Activated T-helper 17 cell treated with anti-CD3 and anti-CD28 coated beads, Interleukin-2, amount 50 U/mL, for 72 hours (primary cell): Measurements from ENCODE around the gene NUP50. TPM values are rescaled to one million over a fixed set of nuclear protein-coding genes. Genes with fewer than 3 reads are reported as not detected.

ENCODE experiments used
- ATAC-seq: fragments of 150-1000 bp; cut with Tn5 transposase; replicated peaks from 2 replicates; pipeline ENCODE4 v1.10.0; 2021; ENCODE audit warnings: mild to moderate bottlenecking, moderate library complexity
- H3K27ac Mint-ChIP-seq: one replicate; pipeline ENCODE4 v1.8.0; 2022; ENCODE audit warnings: mixed read lengths
- H3K27me3 Mint-ChIP-seq: one replicate; pipeline ENCODE4 v1.8.0; 2022; ENCODE audit warnings: mixed read lengths
- H3K36me3 Mint-ChIP-seq: one replicate; pipeline ENCODE4 v1.8.0; 2022; ENCODE audit warnings: low read depth, mild to moderate bottlenecking, mixed read lengths
- H3K4me1 Mint-ChIP-seq: one replicate; pipeline ENCODE4 v1.8.0; 2022; ENCODE audit warnings: mixed read lengths
- H3K4me3 Mint-ChIP-seq: one replicate; pipeline ENCODE4 v1.8.0; 2022; ENCODE audit warnings: mild to moderate bottlenecking, mixed read lengths
- H3K9me3 Mint-ChIP-seq: one replicate; pipeline ENCODE4 v1.8.0; 2022; ENCODE audit warnings: mixed read lengths
- total RNA-seq, 2 donors: library from RNA; stranded (reverse); gene quantifications; one replicate each; pipeline ENCODE4 v1.2.3, GENCODE V29; 2022

The NUP50 gene
- total RNA-seq: 100 to 1,000 TPM in 1 of 2 donors, 10 to 100 TPM in 1; 98.4 to 163 TPM

DNA sequence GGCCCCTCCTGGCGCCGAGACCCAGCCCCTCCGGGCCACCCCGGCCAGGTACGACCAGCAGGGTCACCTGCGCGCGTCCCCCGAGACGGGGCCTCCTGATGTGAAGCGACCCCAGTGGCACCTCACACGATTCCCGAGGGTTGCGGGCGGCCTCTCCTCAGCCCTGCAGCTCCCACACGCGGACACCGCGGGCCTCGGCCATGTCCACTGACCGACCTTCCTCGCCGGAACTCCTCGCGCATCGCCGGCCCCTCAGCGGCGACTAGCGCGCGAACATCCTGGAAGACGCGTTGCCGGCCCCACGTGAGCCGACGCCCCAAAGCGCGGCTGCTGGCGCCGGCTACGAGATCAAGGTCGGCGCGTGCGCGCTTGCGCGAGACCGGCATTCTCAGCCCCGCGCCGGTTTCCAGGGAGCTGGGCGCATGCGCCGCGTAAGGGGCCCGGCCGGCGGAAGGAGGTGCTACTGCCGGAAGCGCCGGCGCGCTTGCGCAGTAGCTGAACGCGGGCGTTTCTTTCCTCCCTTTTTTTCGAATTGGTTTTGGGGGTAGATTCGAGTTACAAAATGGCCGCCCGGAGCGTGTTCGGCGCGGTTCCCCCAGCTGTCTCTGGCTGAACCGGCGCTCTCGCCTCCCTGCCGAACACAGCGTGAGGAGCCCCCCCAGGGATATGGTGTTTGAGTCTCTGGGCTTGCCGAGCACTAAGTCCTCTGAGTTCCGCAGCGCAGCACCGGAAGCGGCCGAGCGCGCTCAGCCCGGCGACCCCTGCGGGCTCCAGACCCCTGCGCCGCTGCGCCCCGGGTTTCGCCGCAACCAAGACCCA is at the start of gene NUP50:
NUP50 (plus strand) TSS at position 475 of the 819 bp plus-strand sequence. CDS start 4,253 bp downstream, outside the sequence.
- ATAC-seq: peak; percentile 91
- Mint-ChIP-seq H3K4me3 (peak within 1 kb of the TSS; percentile 99), H3K36me3 (peaks cover 57% of the 10 kb centered on the region), H3K9me3 (no peaks in the 10 kb centered on the region), H3K27ac (peak within 1 kb of the TSS; percentile 98), H3K4me1 (peaks cover 16% of the 10 kb centered on the region), H3K27me3 (no peaks in the 10 kb centered on the region)

DNA sequence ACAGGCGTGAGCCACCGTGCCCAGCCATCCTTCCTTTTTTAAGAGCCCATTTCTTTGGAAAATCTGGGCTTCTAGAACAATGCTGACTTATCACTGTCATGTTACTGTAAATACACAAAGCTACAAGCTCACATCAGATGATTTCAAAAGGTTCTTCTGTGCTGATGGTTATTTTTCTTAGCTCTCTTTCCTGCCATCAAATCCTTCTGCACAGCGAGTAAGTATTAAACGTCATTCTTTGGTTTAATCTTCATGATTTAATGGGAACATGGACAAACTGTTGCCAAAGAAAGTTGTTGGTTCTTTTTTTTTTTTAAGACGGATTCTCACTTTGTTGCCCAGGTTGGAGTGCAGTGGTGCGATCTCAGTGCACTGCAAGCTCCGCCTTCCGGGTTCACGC is 43.3 kb upstream of the NUP50 start:
- Mint-ChIP-seq H3K9me3 (no peaks in the 10 kb centered on the region), H3K4me3 (no peak overlapping the region), H3K4me1 (no peaks in the 10 kb centered on the region), H3K27me3 (peaks cover 7% of the 10 kb centered on the region), H3K36me3 (no peaks in the 10 kb centered on the region), H3K27ac (no peak overlapping the region)
- ATAC-seq: no peak

GRCh38 chr22:45120931-45121330 is 42.8 kb upstream of the NUP50 start:
- ATAC-seq: no peak
- Mint-ChIP-seq H3K27me3 (peaks cover 7% of the 10 kb centered on the region), H3K9me3 (no peaks in the 10 kb centered on the region), H3K27ac (no peak overlapping the region), H3K36me3 (no peaks in the 10 kb centered on the region), H3K4me1 (no peaks in the 10 kb centered on the region), H3K4me3 (no peak overlapping the region)

DNA sequence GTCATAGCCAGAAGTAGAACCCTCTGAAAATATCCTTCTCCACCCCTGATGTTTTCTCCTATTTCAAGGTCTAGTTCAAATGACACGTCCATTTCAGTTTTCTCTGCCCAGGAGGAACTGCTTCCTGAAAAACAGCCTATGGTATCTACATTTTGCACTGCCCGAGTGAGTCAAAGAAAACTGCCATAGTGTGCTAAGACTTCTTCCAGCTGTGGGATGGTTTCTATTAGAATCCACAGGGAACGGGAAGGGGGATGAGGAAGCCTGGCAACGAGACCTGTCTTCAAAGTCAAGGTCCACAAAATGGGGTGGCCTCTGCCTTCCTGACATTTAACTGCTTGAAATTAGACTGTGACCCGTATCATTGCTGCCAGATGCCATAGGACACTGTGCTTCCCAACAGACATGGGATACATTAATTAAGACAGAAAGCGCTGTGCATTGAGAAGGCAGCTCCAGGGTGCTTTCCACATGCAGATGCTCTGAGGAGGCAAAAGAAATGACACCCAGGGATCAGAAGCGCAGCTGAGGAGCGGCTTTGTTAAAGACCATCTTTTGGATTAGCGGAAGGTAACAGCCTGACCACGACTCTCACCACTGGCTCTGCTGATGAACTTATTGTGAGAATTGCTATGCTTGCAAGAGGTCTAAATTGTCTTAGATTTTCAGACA is 39.4 kb upstream of the NUP50 start:
- Mint-ChIP-seq H3K27me3 (peaks cover 7% of the 10 kb centered on the region), H3K9me3 (no peaks in the 10 kb centered on the region), H3K36me3 (no peaks in the 10 kb centered on the region), H3K4me3 (no peak overlapping the region), H3K4me1 (peaks cover 4% of the 10 kb centered on the region), H3K27ac (no peak overlapping the region)
- ATAC-seq: no peak

DNA sequence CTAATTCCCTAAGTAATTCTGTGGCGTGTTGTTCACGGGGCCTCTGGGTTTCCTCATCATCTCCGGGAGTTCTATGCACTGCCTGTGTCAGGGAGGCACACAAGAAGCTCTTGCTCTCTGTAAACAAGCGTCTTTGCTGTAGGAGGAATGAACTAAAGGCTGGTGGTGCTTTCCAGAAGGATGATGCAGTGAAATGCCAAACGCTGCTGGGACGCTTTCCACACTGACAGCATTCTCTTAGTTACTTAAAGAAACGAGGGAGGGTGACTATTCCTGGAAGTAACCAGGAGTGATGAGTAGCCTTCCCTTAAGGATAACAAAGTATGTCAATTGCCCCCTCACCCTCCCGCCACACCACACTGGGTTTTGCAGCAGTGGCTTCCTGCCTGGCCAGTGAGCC is 38.5 kb upstream of the NUP50 start:
- no peaks in the 10 kb centered on the region for H3K36me3 Mint-ChIP-seq

GRCh38 chr22:45127866-45128265 is 35.9 kb upstream of the NUP50 start:
- H3K9me3 Mint-ChIP-seq: no peaks in the 10 kb centered on the region
- peaks cover 4% of the 10 kb centered on the region for H3K27me3 Mint-ChIP-seq
- H3K36me3 Mint-ChIP-seq: peaks cover 13% of the 10 kb centered on the region
- no peak overlapping the region for H3K4me3 Mint-ChIP-seq
- ATAC-seq: no peak
- peaks cover 15% of the 10 kb centered on the region for H3K4me1 Mint-ChIP-seq
- H3K27ac Mint-ChIP-seq: no peak overlapping the region

More for the DNA sequence above, 38.5 kb upstream of the NUP50 start:
- peaks cover 11% of the 10 kb centered on the region for H3K4me1 Mint-ChIP-seq
- H3K27ac Mint-ChIP-seq: no peak overlapping the region
- H3K27me3 Mint-ChIP-seq: peaks cover 4% of the 10 kb centered on the region
- ATAC-seq: no peak
- no peak overlapping the region for H3K4me3 Mint-ChIP-seq
- no peaks in the 10 kb centered on the region for H3K9me3 Mint-ChIP-seq

DNA sequence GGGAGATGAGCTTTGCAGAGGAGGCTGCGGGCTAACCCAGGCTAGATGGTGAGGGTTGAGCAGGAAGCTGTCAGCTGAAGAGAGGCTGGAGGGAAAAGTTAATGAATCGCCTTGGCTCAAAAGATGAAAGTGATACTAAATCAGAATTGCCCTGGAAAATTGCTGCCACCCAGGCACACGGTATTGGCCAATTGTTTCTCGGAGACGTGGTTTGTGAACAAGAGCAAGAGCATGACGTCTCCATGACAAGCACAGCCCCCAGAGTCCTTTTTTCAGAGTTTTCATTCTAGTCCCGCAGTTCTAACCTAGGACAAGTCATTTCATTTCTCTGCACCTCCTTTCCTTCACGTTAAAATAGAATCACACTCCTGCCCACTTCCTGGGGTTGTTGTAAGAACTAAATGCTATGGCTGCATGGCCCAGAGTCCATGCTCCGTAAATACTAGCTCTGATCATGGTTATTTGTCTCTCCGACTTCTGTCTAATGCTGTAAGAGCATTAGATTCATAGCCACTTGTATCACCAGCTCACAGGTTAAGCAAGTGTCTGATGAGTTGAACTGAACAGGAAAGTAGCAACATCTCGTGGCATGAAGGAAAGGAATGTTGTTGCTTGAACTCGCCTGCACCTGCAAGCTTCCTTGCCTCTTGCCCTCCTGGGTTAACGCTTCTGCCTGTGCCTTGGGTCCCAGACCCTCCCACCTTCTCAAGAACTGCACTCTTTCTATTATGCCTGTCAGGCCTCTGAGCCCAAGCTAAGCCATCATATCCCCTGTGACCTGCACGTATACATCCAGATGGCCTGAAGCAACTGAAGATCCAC is 33.8 kb upstream of the NUP50 start:
- H3K27ac Mint-ChIP-seq: peak overlapping the region; percentile 78
- H3K4me1 Mint-ChIP-seq: peaks cover 15% of the 10 kb centered on the region
- H3K9me3 Mint-ChIP-seq: no peaks in the 10 kb centered on the region
- H3K4me3 Mint-ChIP-seq: peak overlapping the region; percentile 75
- peak; percentile 95 for ATAC-seq
- peaks cover 27% of the 10 kb centered on the region for H3K36me3 Mint-ChIP-seq
- no peaks in the 10 kb centered on the region for H3K27me3 Mint-ChIP-seq

GRCh38 chr22:45130891-45131290 is 32.8 kb upstream of the NUP50 start:
- peak overlapping the region; percentile 75 for H3K4me3 Mint-ChIP-seq
- no peak for ATAC-seq
- H3K27ac Mint-ChIP-seq: peak overlapping the region; percentile 78
- peaks cover 34% of the 10 kb centered on the region for H3K36me3 Mint-ChIP-seq
- H3K27me3 Mint-ChIP-seq: no peaks in the 10 kb centered on the region
- peaks cover 15% of the 10 kb centered on the region for H3K4me1 Mint-ChIP-seq
- no peaks in the 10 kb centered on the region for H3K9me3 Mint-ChIP-seq

GRCh38 chr22:45131749-45132148 is 32.0 kb upstream of the NUP50 start:
- H3K27me3 Mint-ChIP-seq: no peaks in the 10 kb centered on the region
- no peaks in the 10 kb centered on the region for H3K9me3 Mint-ChIP-seq
- H3K4me1 Mint-ChIP-seq: peaks cover 15% of the 10 kb centered on the region
- ATAC-seq: no peak
- H3K4me3 Mint-ChIP-seq: no peak overlapping the region
- H3K27ac Mint-ChIP-seq: no peak overlapping the region
- H3K36me3 Mint-ChIP-seq: peaks cover 40% of the 10 kb centered on the region

DNA sequence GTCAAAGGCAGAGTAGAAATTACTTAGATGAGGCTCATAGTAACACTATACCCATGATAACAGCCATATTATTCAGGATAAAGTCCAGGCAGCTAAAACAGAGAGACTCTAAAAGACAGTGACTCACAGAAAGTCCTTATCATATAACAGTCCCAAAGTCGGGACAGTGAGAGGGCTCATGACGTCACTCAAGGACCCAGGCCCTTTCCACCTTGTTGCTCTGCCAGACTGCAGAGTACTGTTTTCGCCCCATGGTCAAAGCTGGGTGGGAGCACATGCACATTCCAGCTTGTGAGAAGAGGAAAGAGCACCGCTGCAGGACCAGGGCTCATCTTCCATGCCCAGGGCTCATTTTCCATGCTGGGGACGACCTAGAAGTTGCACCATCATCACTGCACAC is 29.4 kb upstream of the NUP50 start:
- ATAC-seq: no peak
- Mint-ChIP-seq H3K9me3 (no peaks in the 10 kb centered on the region), H3K4me1 (peaks cover 11% of the 10 kb centered on the region), H3K4me3 (no peak overlapping the region), H3K36me3 (peaks cover 48% of the 10 kb centered on the region), H3K27ac (no peak overlapping the region), H3K27me3 (no peaks in the 10 kb centered on the region)

- Mint-ChIP-seq H3K27ac (no peak overlapping the region), H3K36me3 (peaks cover 48% of the 10 kb centered on the region), H3K9me3 (no peaks in the 10 kb centered on the region), H3K4me1 (no peaks in the 10 kb centered on the region), H3K27me3 (no peaks in the 10 kb centered on the region), H3K4me3 (no peak overlapping the region)
- ATAC-seq: no peak
Measured at GRCh38 chr22:45136594-45136993, 27.1 kb upstream of the NUP50 start.

DNA sequence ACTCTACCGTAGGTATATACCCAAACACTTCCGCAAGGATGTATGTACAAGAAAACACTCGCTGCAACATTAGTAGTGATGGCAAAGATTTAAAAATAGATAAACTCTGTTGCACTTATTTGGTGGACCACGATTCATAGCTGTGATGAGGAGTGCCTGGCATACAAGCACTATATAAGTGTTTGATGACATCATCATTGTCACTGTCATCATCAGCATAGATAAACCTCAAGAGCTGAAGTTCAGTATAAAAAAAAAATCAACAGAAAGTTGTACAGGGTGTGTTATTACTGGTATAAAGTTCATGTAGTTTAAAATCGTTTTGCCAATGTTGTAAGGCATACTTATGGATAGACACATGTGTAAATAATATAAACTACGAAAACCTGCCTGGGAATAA is 24.0 kb upstream of the NUP50 start:
- Mint-ChIP-seq H3K9me3 (no peaks in the 10 kb centered on the region), H3K27ac (no peak overlapping the region), H3K4me3 (no peak overlapping the region), H3K36me3 (peaks cover 30% of the 10 kb centered on the region), H3K4me1 (no peaks in the 10 kb centered on the region), H3K27me3 (no peaks in the 10 kb centered on the region)
- ATAC-seq: no peak

DNA sequence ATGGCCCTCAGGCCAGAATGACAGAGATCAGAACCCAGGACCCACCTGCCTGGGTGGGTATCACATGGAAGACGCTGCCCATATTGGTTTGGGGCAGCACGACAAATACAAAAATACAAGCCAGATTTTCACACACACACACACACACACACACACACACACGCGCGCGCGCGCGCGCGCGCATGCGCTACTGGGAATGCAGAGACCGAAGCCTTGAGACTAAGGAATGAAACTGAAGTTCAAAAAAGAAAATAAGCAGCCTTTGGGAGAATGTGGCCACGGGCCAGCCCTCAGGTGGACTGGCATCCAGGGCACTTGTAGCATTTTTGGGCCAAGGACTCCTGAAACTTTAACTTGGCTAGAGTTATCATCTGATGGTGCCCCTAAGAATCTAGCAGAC is 21.3 kb upstream of the NUP50 start:
- H3K4me1 Mint-ChIP-seq: no peaks in the 10 kb centered on the region

DNA sequence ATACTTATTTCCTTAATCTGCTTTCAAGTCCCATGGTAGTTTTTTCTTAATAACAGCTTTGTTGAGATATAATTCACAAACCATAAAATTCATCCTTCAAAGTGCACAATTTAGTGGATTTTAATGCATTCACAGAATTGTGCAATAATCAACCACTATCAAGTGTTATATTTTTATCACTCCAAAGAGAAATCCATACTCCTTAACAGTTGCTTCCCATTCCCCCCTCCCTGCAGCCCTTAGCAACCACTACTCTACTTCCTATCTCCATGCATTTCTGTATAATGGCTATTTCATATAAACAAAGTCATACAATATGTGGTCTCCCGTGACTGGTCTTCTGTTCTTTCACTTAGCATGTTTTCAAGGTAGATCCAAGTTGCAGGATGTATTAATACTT is 18.8 kb upstream of the NUP50 start:
- no peaks in the 10 kb centered on the region for H3K27me3 Mint-ChIP-seq
- ATAC-seq: no peak
- H3K9me3 Mint-ChIP-seq: no peaks in the 10 kb centered on the region

More for the DNA sequence above, 21.3 kb upstream of the NUP50 start:
- ATAC-seq: no peak
- Mint-ChIP-seq H3K4me3 (no peak overlapping the region), H3K27me3 (no peaks in the 10 kb centered on the region), H3K27ac (no peak overlapping the region), H3K9me3 (no peaks in the 10 kb centered on the region), H3K36me3 (peaks cover 9% of the 10 kb centered on the region)

More for the DNA sequence above, 18.8 kb upstream of the NUP50 start:
- Mint-ChIP-seq H3K36me3 (peaks cover 17% of the 10 kb centered on the region), H3K27ac (no peak overlapping the region), H3K4me3 (no peak overlapping the region), H3K4me1 (no peaks in the 10 kb centered on the region)
